Panc1 (cell line): ENCODE results near the gene ADGRD1.

ENCODE experiments used
- POLR2AphosphoS5 ChIP-seq: IDR thresholded peaks from 2 replicates; pipeline ENCODE4 v1.6.1; 2012; ENCODE audit warnings: mild to moderate bottlenecking, low read depth, low read length, moderate library complexity
- SIN3A ChIP-seq: IDR thresholded peaks from 2 replicates; pipeline ENCODE4 v1.6.1; 2012; ENCODE audit warnings: low read depth, mild to moderate bottlenecking, low read length, moderate library complexity, borderline replicate concordance; ENCODE audit not compliant: insufficient read depth
- TCF7L2 ChIP-seq: IDR thresholded peaks from 2 replicates; pipeline ENCODE4 v1.6.1; 2011; ENCODE audit warnings: mild to moderate bottlenecking, low read depth, low read length, inconsistent platforms
- TF ChIP-seq, protein P1 (sequence below): fragments of 450-650 bp; IDR thresholded peaks from 2 replicates; pipeline ENCODE4 v1.5.1; 2017; ENCODE audit warnings: mild to moderate bottlenecking
- TF ChIP-seq, protein P2 (sequence below), 2 experiments: IDR thresholded peaks; 2 replicates each; pipeline ENCODE4 v1.6.1; 2011 to 2012; ENCODE audit warnings: low read depth in 2 of 2, control low read depth in 1 of 2, low read length in 1 of 2, mild to moderate bottlenecking in 1 of 2, moderate library complexity in 1 of 2; ENCODE audit not compliant: insufficient read depth in 1 of 2

DNA sequence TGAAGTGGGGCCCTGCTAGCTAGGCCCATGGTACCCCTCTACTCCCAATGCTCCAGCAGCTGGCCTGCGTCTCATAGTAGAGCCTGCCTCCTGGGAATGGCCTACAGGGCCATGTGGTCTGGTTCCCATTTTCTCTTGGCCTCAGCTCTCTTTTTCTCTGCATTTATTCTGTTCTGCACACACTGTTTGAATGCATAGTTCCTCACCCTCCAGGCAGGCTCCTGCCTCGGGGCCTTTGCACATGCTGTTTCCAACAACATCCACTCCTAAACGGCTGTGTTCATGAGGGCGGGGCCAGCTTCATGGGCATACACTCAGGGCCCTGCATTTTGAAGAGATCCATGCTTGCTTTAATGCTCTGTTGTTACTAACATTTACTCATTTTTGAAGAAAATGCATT is 204.0 kb downstream of the ADGRD1 start:
- TF ChIP-seq, protein P1, sequence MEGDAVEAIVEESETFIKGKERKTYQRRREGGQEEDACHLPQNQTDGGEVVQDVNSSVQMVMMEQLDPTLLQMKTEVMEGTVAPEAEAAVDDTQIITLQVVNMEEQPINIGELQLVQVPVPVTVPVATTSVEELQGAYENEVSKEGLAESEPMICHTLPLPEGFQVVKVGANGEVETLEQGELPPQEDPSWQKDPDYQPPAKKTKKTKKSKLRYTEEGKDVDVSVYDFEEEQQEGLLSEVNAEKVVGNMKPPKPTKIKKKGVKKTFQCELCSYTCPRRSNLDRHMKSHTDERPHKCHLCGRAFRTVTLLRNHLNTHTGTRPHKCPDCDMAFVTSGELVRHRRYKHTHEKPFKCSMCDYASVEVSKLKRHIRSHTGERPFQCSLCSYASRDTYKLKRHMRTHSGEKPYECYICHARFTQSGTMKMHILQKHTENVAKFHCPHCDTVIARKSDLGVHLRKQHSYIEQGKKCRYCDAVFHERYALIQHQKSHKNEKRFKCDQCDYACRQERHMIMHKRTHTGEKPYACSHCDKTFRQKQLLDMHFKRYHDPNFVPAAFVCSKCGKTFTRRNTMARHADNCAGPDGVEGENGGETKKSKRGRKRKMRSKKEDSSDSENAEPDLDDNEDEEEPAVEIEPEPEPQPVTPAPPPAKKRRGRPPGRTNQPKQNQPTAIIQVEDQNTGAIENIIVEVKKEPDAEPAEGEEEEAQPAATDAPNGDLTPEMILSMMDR, result no peak
- TF ChIP-seq POLR2AphosphoS5 (no peak), SIN3A (no peak), TCF7L2 (no peak)
- TF ChIP-seq, protein P2, sequence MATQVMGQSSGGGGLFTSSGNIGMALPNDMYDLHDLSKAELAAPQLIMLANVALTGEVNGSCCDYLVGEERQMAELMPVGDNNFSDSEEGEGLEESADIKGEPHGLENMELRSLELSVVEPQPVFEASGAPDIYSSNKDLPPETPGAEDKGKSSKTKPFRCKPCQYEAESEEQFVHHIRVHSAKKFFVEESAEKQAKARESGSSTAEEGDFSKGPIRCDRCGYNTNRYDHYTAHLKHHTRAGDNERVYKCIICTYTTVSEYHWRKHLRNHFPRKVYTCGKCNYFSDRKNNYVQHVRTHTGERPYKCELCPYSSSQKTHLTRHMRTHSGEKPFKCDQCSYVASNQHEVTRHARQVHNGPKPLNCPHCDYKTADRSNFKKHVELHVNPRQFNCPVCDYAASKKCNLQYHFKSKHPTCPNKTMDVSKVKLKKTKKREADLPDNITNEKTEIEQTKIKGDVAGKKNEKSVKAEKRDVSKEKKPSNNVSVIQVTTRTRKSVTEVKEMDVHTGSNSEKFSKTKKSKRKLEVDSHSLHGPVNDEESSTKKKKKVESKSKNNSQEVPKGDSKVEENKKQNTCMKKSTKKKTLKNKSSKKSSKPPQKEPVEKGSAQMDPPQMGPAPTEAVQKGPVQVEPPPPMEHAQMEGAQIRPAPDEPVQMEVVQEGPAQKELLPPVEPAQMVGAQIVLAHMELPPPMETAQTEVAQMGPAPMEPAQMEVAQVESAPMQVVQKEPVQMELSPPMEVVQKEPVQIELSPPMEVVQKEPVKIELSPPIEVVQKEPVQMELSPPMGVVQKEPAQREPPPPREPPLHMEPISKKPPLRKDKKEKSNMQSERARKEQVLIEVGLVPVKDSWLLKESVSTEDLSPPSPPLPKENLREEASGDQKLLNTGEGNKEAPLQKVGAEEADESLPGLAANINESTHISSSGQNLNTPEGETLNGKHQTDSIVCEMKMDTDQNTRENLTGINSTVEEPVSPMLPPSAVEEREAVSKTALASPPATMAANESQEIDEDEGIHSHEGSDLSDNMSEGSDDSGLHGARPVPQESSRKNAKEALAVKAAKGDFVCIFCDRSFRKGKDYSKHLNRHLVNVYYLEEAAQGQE (IDR thresholded peaks at IDR 0.05; ENCODE audit: insufficient read depth in 1 of 2, low read depth in 2 of 2, low read length in 1 of 2), result no peak
